ENCODE data around the gene USP31. TPM values are rescaled to one million over a fixed set of nuclear protein-coding genes. Genes with fewer than 3 reads are reported as not detected.

The USP31 gene, protein sequence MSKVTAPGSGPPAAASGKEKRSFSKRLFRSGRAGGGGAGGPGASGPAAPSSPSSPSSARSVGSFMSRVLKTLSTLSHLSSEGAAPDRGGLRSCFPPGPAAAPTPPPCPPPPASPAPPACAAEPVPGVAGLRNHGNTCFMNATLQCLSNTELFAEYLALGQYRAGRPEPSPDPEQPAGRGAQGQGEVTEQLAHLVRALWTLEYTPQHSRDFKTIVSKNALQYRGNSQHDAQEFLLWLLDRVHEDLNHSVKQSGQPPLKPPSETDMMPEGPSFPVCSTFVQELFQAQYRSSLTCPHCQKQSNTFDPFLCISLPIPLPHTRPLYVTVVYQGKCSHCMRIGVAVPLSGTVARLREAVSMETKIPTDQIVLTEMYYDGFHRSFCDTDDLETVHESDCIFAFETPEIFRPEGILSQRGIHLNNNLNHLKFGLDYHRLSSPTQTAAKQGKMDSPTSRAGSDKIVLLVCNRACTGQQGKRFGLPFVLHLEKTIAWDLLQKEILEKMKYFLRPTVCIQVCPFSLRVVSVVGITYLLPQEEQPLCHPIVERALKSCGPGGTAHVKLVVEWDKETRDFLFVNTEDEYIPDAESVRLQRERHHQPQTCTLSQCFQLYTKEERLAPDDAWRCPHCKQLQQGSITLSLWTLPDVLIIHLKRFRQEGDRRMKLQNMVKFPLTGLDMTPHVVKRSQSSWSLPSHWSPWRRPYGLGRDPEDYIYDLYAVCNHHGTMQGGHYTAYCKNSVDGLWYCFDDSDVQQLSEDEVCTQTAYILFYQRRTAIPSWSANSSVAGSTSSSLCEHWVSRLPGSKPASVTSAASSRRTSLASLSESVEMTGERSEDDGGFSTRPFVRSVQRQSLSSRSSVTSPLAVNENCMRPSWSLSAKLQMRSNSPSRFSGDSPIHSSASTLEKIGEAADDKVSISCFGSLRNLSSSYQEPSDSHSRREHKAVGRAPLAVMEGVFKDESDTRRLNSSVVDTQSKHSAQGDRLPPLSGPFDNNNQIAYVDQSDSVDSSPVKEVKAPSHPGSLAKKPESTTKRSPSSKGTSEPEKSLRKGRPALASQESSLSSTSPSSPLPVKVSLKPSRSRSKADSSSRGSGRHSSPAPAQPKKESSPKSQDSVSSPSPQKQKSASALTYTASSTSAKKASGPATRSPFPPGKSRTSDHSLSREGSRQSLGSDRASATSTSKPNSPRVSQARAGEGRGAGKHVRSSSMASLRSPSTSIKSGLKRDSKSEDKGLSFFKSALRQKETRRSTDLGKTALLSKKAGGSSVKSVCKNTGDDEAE (N-terminal part only)
- total RNA-seq (2016; rRNA removed; fragmentation: Illumina TruSeq; extraction: Trizol): 22.5 and 29.1 TPM in 2 replicates
- total RNA-seq (2016; cell fraction: cytosol; rRNA removed; fragmentation: Illumina TruSeq; extraction: Trizol; ENCODE audit: low read depth): 16.8 and 17.4 TPM in 2 replicates
- 22.8 and 25.6 TPM in 2 replicates for total RNA-seq (2016; cell fraction: insoluble cytoplasmic fraction; rRNA removed; fragmentation: Illumina TruSeq; extraction: Trizol)
- total RNA-seq (2016; cell fraction: membrane; rRNA removed; fragmentation: Illumina TruSeq; extraction: Trizol): 29.3 and 32.3 TPM in 2 replicates
- 37.5 and 40.8 TPM in 2 replicates for total RNA-seq (2016; cell fraction: nucleus; rRNA removed; fragmentation: Illumina TruSeq; extraction: Trizol)
- polyA plus RNA-seq (2011; rRNA removed): 22.7 and 23.3 TPM in 2 replicates
- polyA plus RNA-seq (2011; cell fraction: cytosol; rRNA removed): 14.9 and 16.7 TPM in 2 replicates
- 36.6 and 36.8 TPM in 2 replicates for polyA plus RNA-seq (2011; cell fraction: nucleus; rRNA removed)
- polyA plus RNA-seq (2012): 9.0 and 10.0 TPM in 2 replicates
- 12.2 and 13.0 TPM in 2 replicates for polyA plus RNA-seq (2016; cell fraction: cytosol; fragmentation: Illumina TruSeq; extraction: Trizol; ENCODE audit: low read depth)
- polyA plus RNA-seq (2016; cell fraction: insoluble cytoplasmic fraction; fragmentation: Illumina TruSeq; extraction: Trizol; ENCODE audit: low read depth): 13.8 and 15.9 TPM in 2 replicates
- polyA plus RNA-seq (2016; cell fraction: membrane; fragmentation: Illumina TruSeq; extraction: Trizol; ENCODE audit: low read depth): 19.9 and 22.8 TPM in 2 replicates
- polyA plus RNA-seq (2016; cell fraction: nucleus; fragmentation: Illumina TruSeq; extraction: Trizol; ENCODE audit: insufficient read depth, low read depth): 23.2 and 27.3 TPM in 2 replicates
- polyA minus RNA-seq (2011; rRNA and poly(A)+ RNA removed; ENCODE audit: low replicate concordance): 30.7 and 80.3 TPM in 2 replicates
- 30.8 and 35.6 TPM in 2 replicates for polyA minus RNA-seq (2011; cell fraction: cytosol; rRNA and poly(A)+ RNA removed)
- polyA minus RNA-seq (2011; cell fraction: nucleus; rRNA and poly(A)+ RNA removed): 109 and 122 TPM in 2 replicates
- percentile 92 among the genes with signal in this experiment for Bru-seq, nascent RNA
- BruChase-seq, experiment 1, labeled RNA remaining after a 6-hour chase: percentile 94 among the genes with signal in this experiment
- BruChase-seq, experiment 2, labeled RNA remaining after a 2-hour chase: percentile 94 among the genes with signal in this experiment
- long read RNA-seq, experiment 1, partial matches to known transcripts: 0 of 2 reads
- long read RNA-seq, experiment 1, other reads (novel, unspliced or antisense): 2 of 2 reads
- long read RNA-seq, experiment 2, full-length matches to known transcripts: 8 of 29 reads
- long read RNA-seq, experiment 2, partial matches to known transcripts: 8 of 29 reads
- long read RNA-seq, experiment 2, other reads (novel, unspliced or antisense): 13 of 29 reads

DNA sequence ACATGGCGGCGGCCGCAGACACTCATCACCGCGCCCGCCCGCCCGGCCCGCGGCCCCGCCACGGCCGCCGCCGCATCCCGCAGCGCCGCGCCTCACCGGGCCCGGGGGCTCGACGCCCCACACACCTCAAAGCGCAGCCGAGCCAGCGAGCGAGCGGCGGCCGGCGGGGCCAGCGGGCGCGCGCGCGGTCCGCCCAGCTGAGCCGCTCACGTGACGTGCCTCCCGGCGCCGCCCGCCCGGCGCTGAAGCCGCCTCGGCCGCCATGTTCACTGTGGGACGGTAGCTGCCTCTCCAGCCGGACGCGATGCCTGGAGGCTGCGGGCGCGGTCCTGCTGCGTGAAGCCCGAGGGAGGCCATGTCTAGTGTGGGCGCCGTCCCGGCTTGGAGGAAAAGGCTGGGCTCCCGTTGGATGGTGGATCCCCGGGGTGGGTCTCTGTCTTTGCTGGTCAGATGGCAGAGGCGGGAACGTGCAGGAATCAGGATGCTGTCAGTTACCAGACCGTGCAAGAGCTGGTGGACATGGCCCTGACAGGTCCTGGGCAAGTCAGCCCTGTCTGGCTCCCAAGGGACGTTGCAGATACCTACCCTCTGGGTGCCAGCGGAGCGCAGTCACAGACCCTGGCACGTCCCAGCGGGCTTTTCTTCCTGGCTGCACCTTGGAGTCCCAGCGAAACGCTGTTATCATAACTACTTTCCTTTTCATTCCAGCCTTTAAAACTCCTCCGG, at the start of gene USP31:
TSS of gene USP31 (minus strand) at position 186 of the 726 bp plus-strand sequence. CDS start at position 4, 182 bp downstream.
- POLR2A ChIA-PET: interaction anchor here (0.7 to 2.3 kb wide), 7 partner anchors 8 to 57 kb away, joined by 3 to 11 read pairs (median 3); no protein-coding TSS in a partner anchor
- in situ Hi-C loops (cut with HindIII; ENCODE audit: extremely low pct_ligation_motif_present, low pct_unique_long_range_greater_than_20kb) (loop anchor here (10.0 kb wide), 1 partner anchor 65 kb away; no protein-coding TSS in a partner anchor), intact Hi-C loops (cut with micrococcal nuclease; ENCODE audit: unreplicated experiment) (no loop called here)
- ATAC-seq (peak; percentile 98), DNase-seq (ENCODE audit: low spot score) (peak; percentile 96), FAIRE-seq (peak; percentile 64)
- peak within 1 kb of the TSS; percentile 98 for H2AFZ ChIP-seq (ENCODE audit: low read length)
- CTCF ChIA-PET (ENCODE audit: low intra/inter-chr PET ratio, low total read pairs): no interaction called here
- no TSS peak for BruUV-seq (replicated peaks)
- peaks cover 42% of the 10 kb centered on the region for H3K79me2 ChIP-seq (ENCODE audit: insufficient read depth, low read length)
- H3K9ac ChIP-seq (ENCODE audit: insufficient read depth, low read depth, low read length): peak within 1 kb of the TSS; percentile 85
- 4% methylated on average over 14 of the region's 75 CpGs for WGBS (ENCODE audit: low lambda C conversion rate)
- peak within 1 kb of the TSS; percentile 97 for H3K4me2 ChIP-seq (ENCODE audit: low read depth, low read length)
- H3K9me3 ChIP-seq (ENCODE audit: low read length): no peaks in the 10 kb centered on the region
- no peaks in the 10 kb centered on the region; a peak in 1 of 5 replicates for H3K36me3 ChIP-seq (replicated peaks in 1 of 2; ENCODE audit: control insufficient read depth in 1 of 2, insufficient read depth in 2 of 2, low read length in 2 of 2)
- peak within 1 kb of the TSS; percentile 95 to 99 (median 95) for H3K4me3 ChIP-seq (replicated peaks in 1 of 3; ENCODE audit: insufficient read depth in 1 of 3, low read depth in 2 of 3, low read length in 3 of 3)
- H3K27me3 ChIP-seq (ENCODE audit: control insufficient read depth in 1 of 2, insufficient read depth in 2 of 2, low read length in 2 of 2): peaks cover 0 to 5% of the 10 kb centered on the region in 2 experiments; a peak in 1 of 5 replicates
- peak within 1 kb of the TSS; percentile 74 for H3K27ac ChIP-seq (ENCODE audit: extremely low read length, insufficient read depth, low read length)
- H3K4me1 ChIP-seq (ENCODE audit: insufficient read depth, low read length): peaks cover 61% of the 10 kb centered on the region
- H4K20me1 ChIP-seq (ENCODE audit: insufficient read depth, low read length): peaks cover 4% of the 10 kb centered on the region; the same call in 1 of the 2 replicates
- TF ChIP-seq ZNF367 (CRISPR knock-in tag; IDR thresholded peaks at IDR 0.05; ENCODE audit: borderline replicate concordance) (no peak), NR1H2 (CRISPR knock-in tag; IDR thresholded peaks at IDR 0.05; ENCODE audit: borderline replicate concordance, low read depth) (no peak), JUNB (CRISPR knock-in tag; IDR thresholded peaks at IDR 0.05; ENCODE audit: borderline replicate concordance) (no peak), KAT7 (CRISPR knock-in tag; IDR thresholded peaks at IDR 0.05; ENCODE audit: borderline replicate concordance) (peak; percentile 94), NBN (conservative IDR thresholded peaks at IDR 0.05) (no peak), ZNF354B (CRISPR knock-in tag; IDR thresholded peaks at IDR 0.05) (no peak), MED13 (CRISPR knock-in tag; IDR thresholded peaks at IDR 0.05) (no peak), ZNF275 (CRISPR knock-in tag; IDR thresholded peaks at IDR 0.05; ENCODE audit: borderline replicate concordance) (no peak; the same call in 1 of the 2 replicates), MAFG (CRISPR knock-in tag; IDR thresholded peaks at IDR 0.05) (no peak), NFE2 (CRISPR knock-in tag; IDR thresholded peaks at IDR 0.05) (no peak), ZNF282 (IDR thresholded peaks at IDR 0.05; ENCODE audit: partially characterized antibody) (no peak), KDM2A (CRISPR knock-in tag; IDR thresholded peaks at IDR 0.05; ENCODE audit: borderline replicate concordance, low read depth) (peak; percentile 99), ZNF841 (CRISPR knock-in tag; IDR thresholded peaks at IDR 0.05; ENCODE audit: borderline replicate concordance) (no peak)

All from HepG2 (cell line).